ENCODE data around the gene MRPS26.

DNA sequence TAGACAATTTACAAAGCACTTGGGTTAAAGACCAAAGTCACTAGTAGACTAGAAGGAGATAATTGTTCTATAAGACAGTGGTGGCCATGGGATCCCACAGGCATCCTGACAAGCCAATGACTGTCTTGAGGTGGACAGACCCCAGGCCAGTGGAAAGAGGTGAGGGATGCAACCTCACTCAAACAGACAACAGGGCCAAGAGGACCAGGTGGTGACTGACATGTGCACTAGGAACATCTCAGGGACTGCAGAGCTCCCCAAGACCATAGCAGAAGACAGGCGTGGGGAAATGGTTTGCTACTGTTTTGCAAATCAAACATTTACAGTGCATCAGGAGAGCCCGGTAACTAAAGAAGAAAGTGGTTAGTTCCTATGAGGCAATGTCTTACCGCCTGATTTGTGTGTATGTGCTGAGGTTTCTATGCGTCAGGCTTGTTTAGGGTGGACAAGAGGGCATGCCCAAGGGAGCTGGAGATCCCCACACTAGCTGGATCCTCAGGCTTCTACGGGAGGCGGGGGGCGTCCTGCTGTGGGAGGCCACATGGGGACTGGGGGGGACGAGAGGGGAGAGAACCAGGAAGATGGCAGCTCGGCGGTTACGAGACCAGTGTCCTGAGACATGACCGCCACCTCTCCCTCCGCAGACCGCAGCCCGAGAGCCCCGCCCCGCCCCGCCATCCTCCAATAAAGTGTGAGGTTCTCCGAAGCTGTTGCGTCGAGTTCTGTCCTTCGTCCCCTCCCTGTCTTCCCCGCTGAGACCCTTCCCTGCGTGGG is 623 bp upstream of the MRPS26 start:
- no peak for TF ChIP-seq POLR2A (IDR thresholded peaks at IDR 0.05)
- TF ChIP-seq, protein P1, sequence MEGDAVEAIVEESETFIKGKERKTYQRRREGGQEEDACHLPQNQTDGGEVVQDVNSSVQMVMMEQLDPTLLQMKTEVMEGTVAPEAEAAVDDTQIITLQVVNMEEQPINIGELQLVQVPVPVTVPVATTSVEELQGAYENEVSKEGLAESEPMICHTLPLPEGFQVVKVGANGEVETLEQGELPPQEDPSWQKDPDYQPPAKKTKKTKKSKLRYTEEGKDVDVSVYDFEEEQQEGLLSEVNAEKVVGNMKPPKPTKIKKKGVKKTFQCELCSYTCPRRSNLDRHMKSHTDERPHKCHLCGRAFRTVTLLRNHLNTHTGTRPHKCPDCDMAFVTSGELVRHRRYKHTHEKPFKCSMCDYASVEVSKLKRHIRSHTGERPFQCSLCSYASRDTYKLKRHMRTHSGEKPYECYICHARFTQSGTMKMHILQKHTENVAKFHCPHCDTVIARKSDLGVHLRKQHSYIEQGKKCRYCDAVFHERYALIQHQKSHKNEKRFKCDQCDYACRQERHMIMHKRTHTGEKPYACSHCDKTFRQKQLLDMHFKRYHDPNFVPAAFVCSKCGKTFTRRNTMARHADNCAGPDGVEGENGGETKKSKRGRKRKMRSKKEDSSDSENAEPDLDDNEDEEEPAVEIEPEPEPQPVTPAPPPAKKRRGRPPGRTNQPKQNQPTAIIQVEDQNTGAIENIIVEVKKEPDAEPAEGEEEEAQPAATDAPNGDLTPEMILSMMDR (IDR thresholded peaks at IDR 0.05) = no peak
